HUES6 (cell line): ENCODE data around the gene PCSK7.

Experiments used
- H3K27ac ChIP-seq: 2 replicates; pipeline ENCODE4 v1.7.0; 2013; ENCODE audit warnings: low read depth, mild to moderate bottlenecking, low read length, inconsistent platforms
- H3K27me3 ChIP-seq: 2 replicates; pipeline ENCODE4 v1.6.1; 2013; ENCODE audit warnings: low read length; ENCODE audit not compliant: control insufficient read depth, insufficient read depth
- H3K36me3 ChIP-seq: 2 replicates; pipeline ENCODE4 v1.6.1; 2013; ENCODE audit warnings: low read length; ENCODE audit not compliant: control insufficient read depth, insufficient read depth
- H3K4me1 ChIP-seq: 2 replicates; pipeline ENCODE4 v1.6.1; 2013; ENCODE audit warnings: low read length; ENCODE audit not compliant: control insufficient read depth, insufficient read depth
- H3K4me3 ChIP-seq: 2 replicates; pipeline ENCODE4 v1.5.1; 2013; ENCODE audit warnings: low read depth, low read length
- H3K9ac ChIP-seq: one replicate; pipeline ENCODE4 v1.6.1; 2013; ENCODE audit warnings: mild to moderate bottlenecking, low read length
- H3K9me3 ChIP-seq: 2 replicates; pipeline ENCODE4 v1.6.1; 2013; ENCODE audit warnings: low read depth, low read length; ENCODE audit not compliant: control insufficient read depth, insufficient read depth

Gene PCSK7

DNA sequence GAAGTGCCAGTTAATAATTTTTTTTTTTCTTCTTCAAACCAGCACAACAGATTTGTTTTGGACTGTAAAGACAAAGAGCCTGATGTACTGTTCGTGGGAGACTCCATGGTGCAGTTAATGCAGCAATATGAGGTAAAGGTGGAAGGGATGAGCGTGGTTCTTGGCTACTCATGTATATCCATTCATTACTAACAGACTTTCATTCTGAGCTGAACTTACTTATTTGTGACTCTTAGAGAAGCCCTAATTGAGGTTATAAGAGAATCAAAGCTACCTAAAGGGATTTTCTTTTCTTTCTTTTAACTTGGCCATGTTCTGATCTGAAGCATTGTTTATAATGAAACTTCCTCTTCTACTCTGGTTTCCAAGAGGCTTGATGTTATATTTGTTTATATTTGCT is 72.0 kb downstream of the PCSK7 start:
- Histone ChIP-seq H3K9me3 (no peaks in the 10 kb centered on the region), H3K27ac (no peak overlapping the region), H3K4me3 (no peak overlapping the region), H3K36me3 (peaks cover 83% of the 10 kb centered on the region), H3K4me1 (no peaks in the 10 kb centered on the region), H3K9ac (no peak overlapping the region), H3K27me3 (no peaks in the 10 kb centered on the region)

DNA sequence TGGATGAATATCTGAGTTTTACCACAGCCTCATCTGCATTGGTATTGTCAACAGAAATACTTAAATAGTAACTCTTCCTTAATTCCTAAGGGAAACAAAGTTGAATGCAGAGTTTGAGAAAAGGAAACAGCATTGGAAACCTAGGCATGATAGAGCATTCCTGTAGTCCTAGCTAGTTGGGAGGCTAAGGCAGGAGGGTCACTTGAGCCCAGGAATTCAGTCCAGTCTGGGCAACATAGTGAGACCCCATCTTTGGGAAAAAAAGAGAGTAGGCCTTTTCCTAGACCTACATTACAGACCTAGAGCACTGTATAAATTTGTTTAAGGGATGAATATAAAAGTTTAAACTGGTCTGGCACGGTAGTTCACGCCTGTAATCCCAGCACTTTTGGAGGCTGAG is 74.4 kb downstream of the PCSK7 start:
- no peaks in the 10 kb centered on the region for H3K9me3 ChIP-seq
- H3K36me3 ChIP-seq, result peaks cover 76% of the 10 kb centered on the region
- no peak overlapping the region for H3K27ac ChIP-seq
- no peaks in the 10 kb centered on the region for H3K4me1 ChIP-seq
- H3K27me3 ChIP-seq, result no peaks in the 10 kb centered on the region
- no peak overlapping the region for H3K9ac ChIP-seq
- H3K4me3 ChIP-seq, result no peak overlapping the region

DNA sequence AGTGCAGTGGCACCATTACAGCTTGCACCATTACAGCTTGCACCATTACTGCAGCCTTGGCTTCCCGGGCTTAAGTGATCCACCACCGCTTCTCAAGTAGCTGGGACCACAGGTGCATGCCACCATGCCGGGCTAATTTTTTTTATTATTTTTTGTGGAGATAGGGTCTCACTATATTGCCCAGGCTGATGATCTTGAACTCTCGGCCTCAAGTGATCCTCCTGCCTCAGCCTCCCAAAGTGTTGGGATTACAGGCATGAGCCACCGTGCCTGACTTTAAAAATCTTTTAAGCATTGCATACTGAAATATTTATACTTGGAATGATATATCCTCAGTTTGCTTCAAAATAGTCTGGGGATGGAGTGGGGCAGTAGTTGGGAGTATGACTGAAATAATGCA is 77.4 kb downstream of the PCSK7 start:
- no peak overlapping the region for H3K9ac ChIP-seq
- H3K9me3 ChIP-seq, result no peaks in the 10 kb centered on the region
- H3K4me1 ChIP-seq, result no peaks in the 10 kb centered on the region
- no peaks in the 10 kb centered on the region for H3K27me3 ChIP-seq
- peaks cover 64% of the 10 kb centered on the region for H3K36me3 ChIP-seq
- H3K27ac ChIP-seq, result no peak overlapping the region
- H3K4me3 ChIP-seq, result no peak overlapping the region
